Lower leg skin (tissue), 3 donors: Measurements from ENCODE around the gene NKAIN2.

Experiments
- POLR2A ChIP-seq, 2 donors: fragments of 450-650 bp; IDR thresholded peaks; one replicate each; pipeline ENCODE4 v1.6.1; 2016 to 2017; ENCODE audit warnings: antibody characterized with exemption in 2 of 2, mild to moderate bottlenecking in 1 of 2, moderate library complexity in 1 of 2
- TF ChIP-seq, protein P1 (sequence below), 3 donors: fragments of 450-650 bp; IDR thresholded peaks; one replicate each; pipeline ENCODE4 v1.5.1; 2016; ENCODE audit warnings: antibody characterized with exemption in 3 of 3, mild to moderate bottlenecking in 3 of 3, moderate library complexity in 2 of 3

DNA sequence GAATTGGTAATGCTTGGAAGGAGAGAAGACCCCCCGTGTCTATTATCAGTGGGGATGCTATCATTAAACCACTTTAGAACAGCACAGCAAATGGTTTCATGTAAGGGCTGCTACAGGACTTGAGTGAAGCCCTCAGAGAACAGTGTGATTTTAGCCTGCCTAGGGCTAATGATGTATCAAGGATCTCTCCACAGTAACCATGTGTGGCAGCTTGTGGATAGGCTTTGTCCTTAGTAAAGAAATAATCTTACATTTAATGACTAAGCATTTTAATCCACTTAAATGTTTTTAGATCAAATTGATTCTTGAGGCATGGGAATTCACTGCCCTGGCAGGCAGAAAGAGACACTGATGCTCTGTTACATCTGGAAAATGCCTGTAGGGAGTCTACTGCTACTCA is 495.1 kb downstream of the NKAIN2 start:
- TF ChIP-seq, protein P1, sequence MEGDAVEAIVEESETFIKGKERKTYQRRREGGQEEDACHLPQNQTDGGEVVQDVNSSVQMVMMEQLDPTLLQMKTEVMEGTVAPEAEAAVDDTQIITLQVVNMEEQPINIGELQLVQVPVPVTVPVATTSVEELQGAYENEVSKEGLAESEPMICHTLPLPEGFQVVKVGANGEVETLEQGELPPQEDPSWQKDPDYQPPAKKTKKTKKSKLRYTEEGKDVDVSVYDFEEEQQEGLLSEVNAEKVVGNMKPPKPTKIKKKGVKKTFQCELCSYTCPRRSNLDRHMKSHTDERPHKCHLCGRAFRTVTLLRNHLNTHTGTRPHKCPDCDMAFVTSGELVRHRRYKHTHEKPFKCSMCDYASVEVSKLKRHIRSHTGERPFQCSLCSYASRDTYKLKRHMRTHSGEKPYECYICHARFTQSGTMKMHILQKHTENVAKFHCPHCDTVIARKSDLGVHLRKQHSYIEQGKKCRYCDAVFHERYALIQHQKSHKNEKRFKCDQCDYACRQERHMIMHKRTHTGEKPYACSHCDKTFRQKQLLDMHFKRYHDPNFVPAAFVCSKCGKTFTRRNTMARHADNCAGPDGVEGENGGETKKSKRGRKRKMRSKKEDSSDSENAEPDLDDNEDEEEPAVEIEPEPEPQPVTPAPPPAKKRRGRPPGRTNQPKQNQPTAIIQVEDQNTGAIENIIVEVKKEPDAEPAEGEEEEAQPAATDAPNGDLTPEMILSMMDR (IDR thresholded peaks at IDR 0.05), result no peak
- TF ChIP-seq POLR2A (IDR thresholded peaks at IDR 0.05), result no peak
